ENCODE measurements around the gene KDM4B.

KDM4B gene

DNA sequence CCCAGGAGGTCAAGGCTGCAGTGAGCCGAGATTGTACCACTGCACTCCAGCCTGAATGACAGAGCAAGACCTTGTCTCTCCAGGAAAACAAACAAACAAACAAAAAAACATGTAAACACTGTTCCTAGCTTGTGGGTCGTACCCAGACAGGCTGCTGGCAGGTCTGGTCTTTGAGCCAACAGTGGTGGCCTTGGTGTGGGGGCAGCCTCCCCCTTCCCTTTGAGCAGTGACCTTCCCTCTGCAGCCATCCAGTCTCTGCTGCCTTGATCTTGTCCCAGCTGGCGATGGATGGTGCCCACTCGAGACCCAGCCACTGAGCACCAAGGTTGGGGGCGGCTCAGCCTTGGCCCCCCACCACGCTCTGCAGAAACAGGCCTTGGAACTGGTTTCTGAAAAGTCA is 143.3 kb downstream of the KDM4B start:
- DNase-seq = no peak

DNA sequence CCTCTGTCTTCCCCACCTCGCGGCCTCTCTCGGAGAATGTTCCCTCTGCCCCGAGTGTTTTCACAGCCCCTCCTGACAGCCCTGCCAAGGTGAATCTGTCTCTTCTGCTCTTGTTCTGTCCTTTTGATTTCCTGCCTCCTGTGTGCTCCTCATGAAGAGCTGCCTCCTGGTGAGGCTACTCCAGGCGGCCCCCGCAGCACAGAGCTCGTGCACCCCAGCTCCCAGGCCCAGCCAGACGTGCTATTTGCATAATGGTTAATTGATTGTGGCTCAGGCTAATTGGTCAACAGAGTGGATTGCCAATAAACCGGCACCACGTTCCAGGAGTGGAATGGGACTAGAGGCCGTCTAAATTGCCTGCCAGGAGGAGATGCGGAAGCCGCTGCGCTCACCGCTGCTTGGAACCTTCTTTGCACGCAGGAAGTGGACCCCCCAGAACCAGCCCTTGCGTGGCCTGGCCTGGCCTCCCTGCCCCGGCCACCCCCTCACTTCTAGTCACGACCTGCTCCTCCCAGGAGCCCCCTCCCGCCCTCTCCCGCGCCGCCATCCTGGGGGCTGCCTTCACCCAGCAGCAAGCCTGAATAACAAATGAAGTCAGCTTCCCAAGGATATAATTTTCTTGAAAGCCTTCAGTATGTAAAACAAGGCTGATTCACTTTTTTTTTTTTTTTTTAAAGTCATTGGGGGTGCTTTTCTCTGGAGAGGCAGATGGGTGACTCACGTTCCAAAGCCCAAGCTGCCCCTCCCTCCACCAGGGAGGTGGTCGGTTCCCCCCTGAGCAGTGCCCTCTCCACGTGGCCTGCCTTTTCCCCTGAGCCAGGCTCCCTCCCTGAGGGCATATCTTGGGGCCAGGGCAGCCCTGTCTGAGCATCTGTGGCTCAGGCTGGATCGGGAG is 144.0 kb downstream of the KDM4B start:
- DNase-seq = peak; percentile 91

DNA sequence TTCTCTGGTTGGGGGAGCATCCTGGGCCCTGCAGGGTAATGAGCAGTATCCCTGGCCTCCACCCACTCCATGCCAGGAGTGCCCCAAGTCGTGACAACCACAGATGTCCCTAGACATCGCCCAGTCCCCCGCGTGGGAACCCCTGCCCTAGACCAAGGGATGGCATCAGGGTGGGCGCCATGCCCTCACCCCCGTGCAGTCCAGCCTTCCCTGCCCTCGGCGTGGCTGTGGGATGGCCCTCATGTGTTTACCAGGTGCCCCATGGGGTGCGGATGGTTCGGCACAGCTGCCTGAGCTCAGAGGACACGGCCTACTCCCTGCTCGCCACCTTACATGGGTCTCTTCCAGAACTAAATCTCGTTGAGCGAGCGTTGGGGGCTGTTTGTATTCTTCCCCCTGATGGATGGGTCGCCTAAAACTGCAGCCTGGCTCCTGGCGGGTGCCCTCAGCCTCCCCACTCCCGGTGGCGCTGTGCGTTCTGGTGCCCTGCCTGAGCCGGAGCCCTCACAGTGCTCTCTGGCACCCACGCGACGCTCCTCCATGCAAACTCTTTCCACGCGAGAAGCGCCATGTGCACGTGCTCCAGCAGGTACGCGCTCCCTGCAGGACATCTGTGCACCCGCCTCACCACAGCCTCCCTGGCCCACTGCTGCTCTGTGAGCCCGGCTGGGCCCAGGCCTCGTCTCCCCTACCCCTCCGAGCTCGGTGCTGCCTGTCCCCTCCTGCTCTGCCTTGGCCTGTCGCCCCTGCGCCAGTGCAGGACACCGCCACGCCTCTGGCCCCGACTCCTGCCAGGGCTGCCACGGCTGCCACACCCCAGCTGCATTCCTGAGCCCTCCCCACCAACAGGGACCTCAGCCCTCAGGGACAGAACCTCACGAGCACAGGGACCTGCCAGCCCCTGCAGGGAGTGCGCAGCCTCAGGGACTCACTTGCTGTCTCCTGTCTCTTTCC is 145.0 kb downstream of the KDM4B start:
- no peak for DNase-seq

DNA sequence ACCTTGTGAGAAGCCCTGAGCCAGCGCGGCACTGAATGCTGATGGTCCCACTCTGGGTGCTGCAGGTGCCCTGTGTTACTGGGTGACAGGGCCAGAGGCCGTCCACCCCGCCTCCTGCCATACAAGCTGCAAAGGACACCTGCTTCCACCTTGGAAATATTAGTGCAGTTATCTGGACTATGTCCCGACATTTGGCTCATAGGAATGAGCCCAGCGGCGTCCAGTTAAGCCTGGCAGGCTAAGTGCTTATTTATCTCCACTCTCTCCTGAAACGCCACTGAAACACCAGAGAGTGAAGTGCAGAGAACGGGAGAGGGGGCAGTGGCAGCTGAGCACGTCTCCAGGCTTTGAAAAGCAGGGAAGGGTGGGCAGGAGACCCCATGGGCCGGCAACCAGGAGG is 145.8 kb downstream of the KDM4B start:
- DNase-seq = no peak

DNA sequence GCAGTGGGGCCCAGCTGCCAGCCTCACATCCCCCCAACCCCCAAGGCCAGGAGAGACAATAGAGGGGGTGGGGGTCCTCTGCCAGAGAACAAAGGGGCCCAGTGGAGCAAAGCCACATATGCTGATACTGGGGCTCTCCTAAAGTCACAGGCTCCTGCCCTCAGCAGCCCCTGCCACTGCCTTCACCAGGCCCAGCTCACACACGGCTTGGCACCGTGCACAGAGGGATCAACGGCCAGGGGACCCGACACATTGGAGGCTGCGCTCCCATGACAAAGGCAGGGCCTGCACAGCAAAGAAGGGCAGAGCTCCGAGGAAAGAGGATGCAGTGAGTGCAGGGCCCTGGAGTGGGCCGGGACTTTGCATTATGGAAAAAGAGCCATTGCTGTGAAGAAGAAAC is 146.4 kb downstream of the KDM4B start:
- DNase-seq = no peak

DNA sequence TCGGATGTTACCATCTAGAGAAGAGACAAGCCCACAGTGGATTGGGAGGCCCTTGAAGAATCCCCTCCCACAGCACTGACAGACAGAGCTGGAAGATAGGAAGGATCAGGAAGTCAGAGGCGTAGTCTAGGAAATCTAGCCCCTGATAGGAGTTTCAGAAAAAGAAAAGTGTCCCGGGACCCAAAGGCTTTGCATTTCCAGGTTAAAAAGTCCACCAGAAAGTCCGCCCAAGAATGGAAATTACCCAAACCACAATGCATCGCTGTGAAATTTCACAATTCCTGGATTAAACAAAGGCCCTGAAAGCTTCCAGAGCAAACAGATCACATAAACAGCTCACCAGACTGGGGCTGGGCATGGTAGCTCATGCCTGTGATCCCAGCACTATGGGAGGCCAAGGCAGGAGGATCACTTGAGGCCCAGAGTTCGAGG is 146.9 kb downstream of the KDM4B start:
- no peak for DNase-seq

GRCh38 chr19:5116292-5116691 is 147.4 kb downstream of the KDM4B start:
- DNase-seq = no peak

DNA sequence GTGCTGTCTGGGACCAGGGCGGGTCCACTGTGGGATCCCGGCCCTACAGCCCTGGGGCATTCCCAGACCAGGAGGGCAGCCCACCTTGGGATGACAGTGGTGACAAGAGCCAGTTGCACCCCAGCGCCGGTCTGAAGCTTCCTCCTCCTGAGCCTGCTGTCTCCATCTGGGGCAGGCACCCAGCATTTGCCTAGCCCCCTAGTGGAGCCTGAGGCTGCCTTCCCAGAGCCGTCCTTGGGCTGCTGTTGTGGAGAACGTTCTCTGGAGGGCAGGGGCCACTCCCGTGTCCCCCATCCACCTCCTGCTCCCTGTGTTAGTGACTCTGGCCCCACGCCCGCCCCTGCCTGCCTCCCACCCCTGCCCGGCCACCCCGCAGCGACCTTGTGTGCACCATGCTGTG is 148.5 kb downstream of the KDM4B start:
- no peak for DNase-seq

DNA sequence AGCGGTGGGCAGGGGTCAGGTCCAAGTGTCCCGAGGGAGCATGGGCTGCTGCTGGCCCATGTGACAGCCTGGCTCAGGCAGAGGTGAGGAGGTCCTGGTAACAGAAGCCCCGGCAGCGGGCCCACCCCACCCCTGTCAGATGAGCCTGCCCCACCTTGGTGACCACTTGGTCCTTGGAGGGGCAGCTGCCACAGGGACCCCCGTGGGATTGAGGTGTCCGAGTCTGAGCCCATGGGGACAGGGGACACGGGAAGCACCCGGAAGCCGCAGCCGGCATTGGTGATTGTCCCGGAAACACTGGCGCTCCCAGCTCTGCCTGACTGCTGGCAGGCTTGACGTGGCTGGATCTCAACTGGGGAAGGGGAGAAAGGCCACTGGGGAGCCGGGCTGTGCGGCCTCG is 149.1 kb downstream of the KDM4B start:
- no peak for DNase-seq

GRCh38 chr19:5119297-5119998 is 150.5 kb downstream of the KDM4B start:
- no peak for DNase-seq

- DNase-seq = no peak
Measured at GRCh38 chr19:5120321-5120720, 151.4 kb downstream of the KDM4B start.

DNA sequence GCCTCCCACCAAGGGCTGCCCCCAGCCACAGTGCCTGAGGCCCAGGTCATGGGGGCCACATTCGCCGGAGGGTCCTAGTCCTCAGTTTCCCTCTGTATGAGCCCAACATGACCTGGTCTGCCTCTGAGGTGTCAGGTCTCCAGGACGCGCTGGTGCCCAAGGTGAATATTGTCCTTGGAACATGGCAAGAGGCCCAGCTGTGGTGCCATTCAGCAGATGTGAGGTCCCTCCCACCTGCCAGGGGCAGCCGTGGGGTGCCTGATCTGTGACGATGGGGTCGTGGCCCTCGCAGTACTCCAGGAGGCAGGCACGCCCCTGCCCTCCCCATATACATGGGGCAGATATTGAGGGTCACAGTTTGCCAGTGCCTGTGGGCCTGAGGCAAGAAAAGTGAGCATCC is 151.9 kb downstream of the KDM4B start:
- DNase-seq = no peak

DNA sequence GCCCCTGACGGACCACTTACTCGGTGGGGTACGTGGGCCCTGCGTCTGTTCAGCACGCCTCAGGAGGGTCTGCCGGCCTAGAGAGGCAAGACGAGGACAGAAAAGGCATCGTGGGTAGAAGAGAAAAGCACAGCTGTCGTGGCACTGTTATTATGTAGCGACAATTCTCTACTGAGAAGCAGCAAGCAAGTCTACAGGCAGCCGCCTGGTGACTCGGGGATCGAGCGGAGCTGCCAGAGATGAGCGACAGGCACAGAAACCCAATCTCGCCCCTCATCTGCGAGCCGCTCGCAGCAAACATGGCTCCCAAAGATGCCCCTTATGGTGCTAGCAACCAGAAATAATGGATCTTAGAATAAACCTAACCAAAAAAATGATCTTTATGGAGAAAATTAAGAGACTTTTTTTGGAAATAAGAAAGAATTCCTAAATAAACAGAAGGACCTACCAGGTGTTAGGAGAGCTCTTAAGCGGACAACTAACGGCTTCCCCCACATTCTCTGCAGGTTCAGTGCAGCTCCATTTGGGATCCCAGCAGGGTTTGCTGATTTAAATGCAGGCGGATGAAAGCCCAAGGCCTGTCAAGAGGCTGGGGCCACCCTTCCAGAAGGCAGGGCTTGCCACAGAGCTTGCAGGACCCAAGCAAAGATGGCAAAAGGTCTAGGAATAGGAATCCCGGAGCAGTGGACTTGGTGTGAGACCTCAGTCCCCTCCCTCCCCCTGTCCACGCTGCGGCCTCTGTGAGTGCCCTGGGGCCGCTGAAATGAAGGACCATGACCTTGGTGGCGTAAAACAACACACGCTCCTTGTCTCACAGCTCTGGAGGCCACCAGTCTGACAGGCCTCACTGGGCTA is 152.6 kb downstream of the KDM4B start:
- DNase-seq = no peak

GRCh38 chr19:5122121-5122400 is 153.1 kb downstream of the KDM4B start:
- no peak for DNase-seq

DNA sequence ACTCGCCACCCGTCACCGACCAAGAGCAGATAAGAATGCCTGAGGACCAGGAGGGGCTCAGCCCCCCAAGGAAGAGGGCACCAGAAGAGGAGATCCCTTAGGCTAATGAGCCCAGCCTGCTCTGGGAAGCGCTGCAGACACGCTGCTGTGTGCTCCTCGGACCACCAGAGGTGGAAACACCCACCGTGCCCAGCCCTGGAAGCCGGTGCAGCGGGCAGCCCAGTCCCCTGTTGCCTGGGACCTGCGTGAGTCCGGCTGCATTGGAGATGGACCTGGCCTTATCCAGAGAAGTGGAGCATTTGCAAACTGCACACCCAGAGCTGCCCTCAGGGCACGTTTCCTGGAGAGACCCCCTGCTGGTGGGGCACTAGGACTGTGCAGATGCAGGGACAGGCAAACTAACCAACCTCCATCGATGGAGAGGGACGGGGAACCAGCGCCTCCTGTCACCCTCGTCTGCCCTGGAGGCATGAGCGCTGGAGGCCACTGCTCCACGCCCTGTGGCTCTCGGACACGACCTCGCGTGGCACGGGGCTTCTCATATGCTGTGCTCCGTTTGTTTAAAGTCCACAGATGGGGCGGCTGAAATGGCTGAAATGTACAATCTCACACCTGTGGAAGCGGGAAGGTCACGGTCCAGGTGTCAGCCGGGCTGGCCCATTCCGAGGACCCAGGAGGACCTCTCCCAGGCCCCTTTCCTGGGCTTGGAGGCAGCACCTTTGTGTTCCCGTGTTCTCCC is 153.9 kb downstream of the KDM4B start:
- DNase-seq = no peak

DNA sequence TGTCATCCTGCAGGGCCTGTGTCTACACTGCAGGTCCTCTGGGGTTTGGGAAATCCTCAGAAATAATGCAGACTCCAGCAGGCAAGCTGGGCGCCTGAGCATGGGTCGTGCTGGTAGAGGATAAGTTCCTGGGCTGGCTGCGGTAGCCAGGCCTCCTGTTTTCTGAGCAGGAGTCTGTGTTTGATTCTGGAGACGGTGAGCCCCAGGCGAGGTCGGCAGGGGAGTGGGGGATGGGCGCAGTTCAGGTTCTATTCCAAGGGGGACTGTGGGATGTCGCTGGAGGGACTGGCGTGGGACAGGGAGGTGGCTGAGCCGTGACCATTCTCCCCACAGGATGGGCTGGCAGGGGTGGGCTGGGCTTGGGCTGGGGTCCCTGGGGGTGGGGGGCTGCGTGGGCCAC is 154.7 kb downstream of the KDM4B start:
- DNase-seq = peak; percentile 76

- DNase-seq = no peak
Measured at GRCh38 chr19:5124111-5124855, 155.4 kb downstream of the KDM4B start.

DNA sequence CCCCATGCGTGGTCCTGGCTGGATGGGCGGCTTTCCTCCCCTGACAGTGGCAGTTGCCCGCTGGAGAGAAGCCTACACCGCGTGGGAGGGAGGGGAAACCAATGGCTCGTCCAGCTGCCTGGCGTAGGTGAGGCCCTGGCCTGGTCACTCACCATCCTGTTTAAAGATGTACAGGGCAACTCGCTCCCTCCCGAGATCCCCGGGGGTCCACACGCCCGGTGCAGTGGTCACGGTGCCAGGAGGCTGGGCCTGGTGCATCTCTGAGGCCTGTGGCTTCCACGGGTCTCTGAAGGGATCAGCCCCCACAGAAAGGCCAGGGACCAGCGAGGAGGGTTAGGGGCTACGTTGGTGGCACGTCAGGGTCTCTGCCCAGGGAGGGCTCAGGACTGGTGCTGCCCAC is 156.5 kb downstream of the KDM4B start:
- DNase-seq = no peak

- peak; percentile 75 for DNase-seq
Measured at GRCh38 chr19:5125797-5126497, 157.0 kb downstream of the KDM4B start.

DNA sequence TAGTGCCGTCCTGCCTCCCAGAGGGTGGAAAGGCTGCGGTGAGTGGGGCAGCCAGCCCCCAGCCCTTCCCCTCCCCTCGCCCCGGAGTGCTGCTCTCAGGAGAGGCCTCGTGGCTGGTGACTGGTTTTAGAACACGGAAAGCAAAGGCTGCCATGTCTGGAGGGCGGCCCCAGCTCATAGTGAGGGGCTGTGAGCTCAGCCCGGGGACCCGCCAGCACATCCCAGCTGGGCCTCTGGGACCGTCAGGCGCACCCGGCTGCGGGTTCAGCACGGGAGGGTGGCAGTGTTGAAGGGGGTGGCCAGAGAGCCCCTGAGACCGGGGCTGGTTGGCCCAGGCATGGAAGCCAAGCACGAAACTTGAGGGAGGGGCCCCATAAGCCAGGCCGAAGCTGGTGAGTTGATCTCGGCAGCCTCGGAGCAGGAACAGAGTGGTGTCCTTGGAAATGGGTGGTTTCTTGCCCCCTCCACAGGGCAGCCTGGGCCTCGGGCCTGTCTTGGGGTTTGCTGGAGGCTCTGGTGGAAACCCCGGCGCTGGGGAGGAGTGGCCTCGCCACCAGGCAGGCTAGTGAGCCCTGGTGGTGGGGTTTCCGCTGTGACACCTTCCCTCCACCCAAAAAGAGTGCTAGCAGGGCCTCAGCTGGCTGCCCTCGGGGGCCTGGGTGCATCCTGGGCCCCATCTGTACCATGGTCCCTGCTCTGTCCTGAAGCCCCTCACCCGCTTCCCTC is 157.7 kb downstream of the KDM4B start:
- no peak for DNase-seq

Measured in islet precursor cell (in vitro differentiated cells).